Thyroid gland (tissue), 4 donors: Measurements from ENCODE around the gene CFAP46.

Source experiments
- CTCF ChIP-seq, 6 experiments: fragments of 200-600 bp in 3 of 6; fragments of 450-650 bp in 3 of 6; sonication (generic) in 3 of 6; IDR thresholded peaks; one replicate each; pipeline ENCODE4 v1.5.1; 2016 to 2019; ENCODE audit warnings: antibody characterized with exemption in 6 of 6, mild to moderate bottlenecking in 2 of 6, inconsistent platforms in 1 of 6, moderate library complexity in 1 of 6
- POLR2A ChIP-seq, 2 donors: fragments of 450-650 bp; IDR thresholded peaks; one replicate each; pipeline ENCODE4 v1.6.1; 2017; ENCODE audit warnings: antibody characterized with exemption in 2 of 2, mild to moderate bottlenecking in 2 of 2, moderate library complexity in 1 of 2

GRCh38 chr10:132860532-132860931, 81.8 kb downstream of the CFAP46 start:
- no peak for TF ChIP-seq CTCF (IDR thresholded peaks at IDR 0.05)
- no peak for TF ChIP-seq POLR2A (IDR thresholded peaks at IDR 0.05)
